Activated T-helper 2 cell treated with anti-CD3 and anti-CD28 coated beads, Interferon-gamma antibody, Interleukin-2, Interleukin-4, amounts not matched to agents 10 μg/mL and 5 μg/mL and 100 μg/mL, durations not matched to agents 14 hours and 24 hours and 36 hours (primary cell): Measurements from ENCODE around the gene TAAR6. TPM values are rescaled to one million over a fixed set of nuclear protein-coding genes. Genes with fewer than 3 reads are reported as not detected.
"Not testable (repeated sequence)": the region's sequence is repeated elsewhere in the genome, so short reads cannot be mapped to it uniquely, and the experiment has no call there.

Experiments used
- DNase-seq: peaks from one replicate; pipeline ENCODE4 v3.0.0; 2021; ENCODE audit warnings: low spot score
- H3K27ac Mint-ChIP-seq: one replicate; pipeline ENCODE4 v1.8.0; 2021; ENCODE audit warnings: mixed read lengths
- H3K27me3 Mint-ChIP-seq: one replicate; pipeline ENCODE4 v1.8.0; 2021; ENCODE audit warnings: low read depth, mixed read lengths
- H3K36me3 Mint-ChIP-seq: one replicate; pipeline ENCODE4 v1.8.0; 2021; ENCODE audit warnings: low read depth, mixed read lengths
- H3K4me1 Mint-ChIP-seq: one replicate; pipeline ENCODE4 v1.8.0; 2021; ENCODE audit warnings: low read depth, mixed read lengths
- H3K4me3 Mint-ChIP-seq: one replicate; pipeline ENCODE4 v1.8.0; 2021; ENCODE audit warnings: low read depth, mild to moderate bottlenecking, moderate library complexity, mixed read lengths
- H3K9me3 Mint-ChIP-seq: one replicate; pipeline ENCODE4 v1.8.0; 2021; ENCODE audit warnings: mixed read lengths
- intact Hi-C: fragments of 100-400 bp; cut with micrococcal nuclease; formaldehyde crosslinking; loops from one replicate; pipeline ENCODE4 v1.15.1; 2023
- total RNA-seq: library from RNA; stranded (reverse); gene quantifications from 2 replicates; pipeline ENCODE4 v1.2.3, GENCODE V29; 2022

TAAR6 gene
- total RNA-seq, 1 donor from 2014 or later, result not detected

DNA sequence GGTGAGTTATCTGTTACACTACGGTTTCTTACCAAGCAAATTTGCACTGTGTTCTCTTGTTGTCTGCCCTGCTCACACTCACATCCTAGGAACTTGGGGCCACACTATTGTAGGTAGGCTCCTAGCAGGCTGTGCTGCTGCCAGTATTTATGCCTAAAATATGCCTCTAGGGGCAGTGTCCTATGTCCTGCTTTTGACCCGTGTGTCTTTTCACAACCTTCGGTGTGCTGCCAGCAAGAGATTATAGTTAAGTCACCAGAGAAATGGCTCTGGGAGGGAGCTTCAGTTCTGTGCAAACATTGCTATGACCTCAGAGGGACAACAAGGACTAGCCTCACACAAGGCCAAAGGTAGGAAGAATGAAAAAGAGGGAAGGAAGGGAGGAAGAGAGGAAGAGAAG, 28.4 kb downstream of the TAAR6 start:
- intact Hi-C loops, result no loop called here
- Mint-ChIP-seq H3K36me3 (no peaks in the 10 kb centered on the region), H3K9me3 (no peaks in the 10 kb centered on the region), H3K27ac (no peak overlapping the region), H3K4me1 (no peaks in the 10 kb centered on the region), H3K27me3 (peaks cover 14% of the 10 kb centered on the region), H3K4me3 (no peak overlapping the region)
- DNase-seq, result no peak

GRCh38 chr6:132600900-132601299, 30.8 kb downstream of the TAAR6 start:
- H3K36me3 Mint-ChIP-seq, H3K27ac Mint-ChIP-seq, DNase-seq, H3K4me1 Mint-ChIP-seq, intact Hi-C loops, H3K4me3 Mint-ChIP-seq, H3K9me3 Mint-ChIP-seq: not testable (repeated sequence)
- H3K27me3 Mint-ChIP-seq, result peaks cover 11% of the 10 kb centered on the region

DNA sequence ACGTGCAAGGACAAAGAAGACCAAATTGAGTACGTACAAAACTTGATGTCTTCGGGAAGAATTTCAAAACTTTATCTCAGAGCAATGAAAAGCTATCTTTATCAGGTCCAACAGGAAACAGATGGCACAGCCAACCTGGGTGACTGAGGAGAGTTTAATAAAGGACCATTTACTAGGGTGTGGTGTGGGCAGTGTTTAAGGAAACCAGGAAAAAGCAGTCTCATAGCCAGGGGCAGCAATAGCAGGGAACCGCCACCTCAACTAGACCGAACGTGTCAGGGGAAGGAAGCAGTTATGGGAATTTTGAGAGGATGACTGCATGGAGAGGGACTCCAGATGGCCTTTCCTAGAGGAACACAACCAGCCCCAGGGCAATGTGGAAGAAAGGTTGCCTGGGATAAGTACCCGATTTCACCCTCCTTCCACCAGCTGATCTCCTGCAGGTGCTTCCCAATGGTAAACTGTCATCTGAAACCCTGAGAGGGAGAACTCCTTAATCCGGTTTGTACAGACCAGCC, 34.6 kb downstream of the TAAR6 start:
- no peaks in the 10 kb centered on the region for H3K36me3 Mint-ChIP-seq
- intact Hi-C loops, result no loop called here
- H3K9me3 Mint-ChIP-seq, result no peaks in the 10 kb centered on the region
- H3K27ac Mint-ChIP-seq, result no peak overlapping the region
- H3K4me1 Mint-ChIP-seq, result no peaks in the 10 kb centered on the region
- H3K4me3 Mint-ChIP-seq, result no peak overlapping the region
- no peak for DNase-seq
- peaks cover 6% of the 10 kb centered on the region for H3K27me3 Mint-ChIP-seq

- Mint-ChIP-seq H3K27ac (no peak overlapping the region), H3K36me3 (no peaks in the 10 kb centered on the region), H3K4me3 (no peak overlapping the region), H3K27me3 (peaks cover 6% of the 10 kb centered on the region), H3K9me3 (no peaks in the 10 kb centered on the region), H3K4me1 (no peaks in the 10 kb centered on the region)
- intact Hi-C loops, result no loop called here
- DNase-seq, result no peak
Observed at GRCh38 chr6:132607544-132608233, 37.6 kb downstream of the TAAR6 start.

- peaks cover 8% of the 10 kb centered on the region for H3K27me3 Mint-ChIP-seq
- DNase-seq, result no peak
- no peaks in the 10 kb centered on the region for H3K36me3 Mint-ChIP-seq
- H3K9me3 Mint-ChIP-seq, result no peaks in the 10 kb centered on the region
- H3K4me1 Mint-ChIP-seq, result peaks cover 3% of the 10 kb centered on the region
- no peak overlapping the region for H3K4me3 Mint-ChIP-seq
- H3K27ac Mint-ChIP-seq, result no peak overlapping the region
- intact Hi-C loops, result no loop called here
Observed at GRCh38 chr6:132611616-132612015, 41.5 kb downstream of the TAAR6 start.

- intact Hi-C loops, result no loop called here
- DNase-seq, result no peak
- H3K9me3 Mint-ChIP-seq, result no peaks in the 10 kb centered on the region
- no peaks in the 10 kb centered on the region for H3K36me3 Mint-ChIP-seq
- H3K4me3 Mint-ChIP-seq, result no peak overlapping the region
- H3K4me1 Mint-ChIP-seq, result peaks cover 3% of the 10 kb centered on the region
- H3K27ac Mint-ChIP-seq, result no peak overlapping the region
- H3K27me3 Mint-ChIP-seq, result peaks cover 8% of the 10 kb centered on the region
Observed at GRCh38 chr6:132612449-132613108, 42.5 kb downstream of the TAAR6 start.

DNA sequence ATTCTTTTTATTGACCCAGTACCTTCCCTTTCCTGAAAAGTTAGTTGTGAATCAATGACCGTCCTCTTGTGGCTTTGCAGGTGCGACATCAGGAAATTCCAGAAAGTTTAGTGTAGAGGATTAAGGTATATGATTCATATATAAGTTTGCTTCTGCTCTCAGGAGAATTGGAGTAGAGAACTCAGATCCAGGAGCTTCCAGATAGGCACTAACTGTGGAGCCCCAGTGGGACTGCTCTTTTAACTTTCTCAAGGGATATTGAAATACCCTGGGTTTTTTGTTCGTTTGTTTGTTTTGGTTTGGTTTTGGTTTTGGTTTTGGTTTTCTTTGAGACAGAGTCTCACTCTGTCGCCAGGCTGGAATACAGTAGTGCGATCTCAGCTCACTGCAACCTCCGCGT, 44.4 kb downstream of the TAAR6 start:
- intact Hi-C loops, result no loop called here
- Mint-ChIP-seq H3K4me3 (peak overlapping the region; percentile 28), H3K9me3 (no peaks in the 10 kb centered on the region), H3K36me3 (no peaks in the 10 kb centered on the region), H3K4me1 (peaks cover 3% of the 10 kb centered on the region), H3K27ac (no peak overlapping the region), H3K27me3 (peaks cover 12% of the 10 kb centered on the region)
- no peak for DNase-seq

- Mint-ChIP-seq H3K4me3 (no peak overlapping the region), H3K27me3 (peaks cover 17% of the 10 kb centered on the region), H3K9me3 (no peaks in the 10 kb centered on the region), H3K27ac (no peak overlapping the region), H3K36me3 (no peaks in the 10 kb centered on the region), H3K4me1 (peaks cover 3% of the 10 kb centered on the region)
- no peak for DNase-seq
- intact Hi-C loops, result no loop called here
Observed at GRCh38 chr6:132616677-132617076, 46.6 kb downstream of the TAAR6 start.

Other genes starting within 250 kb of the TAAR6 start
- gene MOXD1, start 168.8 kb upstream of the TAAR6 start, total RNA-seq, result not detected in 2 replicates
- gene STX7, start 57.2 kb upstream of the TAAR6 start, total RNA-seq, result 18.9 and 21.5 TPM in 2 replicates
- gene TAAR9, start 32.0 kb upstream of the TAAR6 start, total RNA-seq, result not detected in 2 replicates
- gene TAAR8, start 17.6 kb upstream of the TAAR6 start, total RNA-seq, result not detected in 2 replicates
- not detected in 2 replicates for gene TAAR5, start 19.4 kb downstream of the TAAR6 start, total RNA-seq
- not detected in 2 replicates for gene TAAR2, start 54.0 kb downstream of the TAAR6 start, total RNA-seq
- not detected in 2 replicates for gene TAAR1, start 88.9 kb downstream of the TAAR6 start, total RNA-seq
- not detected in 2 replicates for gene VNN1, start 143.7 kb downstream of the TAAR6 start, total RNA-seq
- 4.7 and 5.0 TPM in 2 replicates for gene VNN2, start 187.6 kb downstream of the TAAR6 start, total RNA-seq
- 3.6 TPM in 2 replicates for gene SLC18B1, start 228.3 kb downstream of the TAAR6 start, total RNA-seq
- 1,179 and 1,223 TPM in 2 replicates for gene RPS12, start 244.2 kb downstream of the TAAR6 start, total RNA-seq